ENCODE results near the gene LETM1. TPM values are rescaled to one million over a fixed set of nuclear protein-coding genes. Genes with fewer than 3 reads are reported as not detected.

Gene LETM1
- total and polyA plus RNA-seq, 2 of the 13 experiments (the other 11 are each of a cell fraction or from before 2014, with no cell fraction given) = 9.7 to 41.6 TPM

DNA sequence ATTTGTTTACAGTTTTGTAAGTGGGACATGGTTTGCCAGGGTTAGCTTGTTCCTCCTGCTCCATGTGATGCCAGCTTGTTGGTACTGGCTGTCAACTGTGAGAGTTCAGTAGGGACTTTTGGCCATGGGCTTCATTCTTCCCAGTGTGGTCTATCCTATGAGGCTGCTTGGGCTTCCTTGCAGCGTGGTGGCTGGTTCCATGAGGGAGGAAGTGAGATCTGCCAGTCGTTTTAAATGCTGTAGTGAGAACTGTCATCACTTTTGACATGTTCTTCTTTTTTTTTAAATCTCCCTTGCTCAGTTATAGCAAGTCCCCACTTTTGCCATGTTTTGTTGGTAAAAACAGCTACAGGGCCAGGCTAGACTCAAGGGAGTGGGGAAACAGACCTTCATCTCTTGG lies 31.1 kb upstream of the LETM1 start:
- FAIRE-seq (no peak), DNase-seq (ENCODE audit: low spot score) (no peak), ATAC-seq (no peak)
- POLR2A ChIA-PET = interaction anchor here (0.8 kb wide), 1 partner anchor 17 kb away, joined by 3 read pairs; no protein-coding TSS in a partner anchor
- Histone ChIP-seq H3K4me1 (ENCODE audit: insufficient read depth, low read length) (peaks cover 7% of the 10 kb centered on the region), H3K4me2 (ENCODE audit: low read depth, low read length) (no peak overlapping the region), H3K4me3 (replicated peaks in 1 of 3; ENCODE audit: insufficient read depth in 1 of 3, low read depth in 2 of 3, low read length in 3 of 3) (no peak overlapping the region), H3K9ac (ENCODE audit: insufficient read depth, low read depth, low read length) (no peak overlapping the region), H4K20me1 (ENCODE audit: insufficient read depth, low read length) (peaks cover 19% of the 10 kb centered on the region; the same call in 1 of the 2 replicates), H2AFZ (ENCODE audit: low read length) (no peak overlapping the region), H3K27me3 (ENCODE audit: control insufficient read depth in 1 of 2, insufficient read depth in 2 of 2, low read length in 2 of 2) (no peaks in the 10 kb centered on the region), H3K9me3 (ENCODE audit: low read length) (no peaks in the 10 kb centered on the region), H3K36me3 (replicated peaks in 1 of 2; ENCODE audit: control insufficient read depth in 1 of 2, insufficient read depth in 2 of 2, low read length in 2 of 2) (peaks cover 3 to 5% of the 10 kb centered on the region in 2 experiments; a peak in 2 of 5 replicates), H3K27ac (ENCODE audit: extremely low read length, insufficient read depth, low read length) (no peak overlapping the region), H3K79me2 (ENCODE audit: insufficient read depth, low read length) (peaks cover 92% of the 10 kb centered on the region)
- in situ Hi-C loops (cut with HindIII; ENCODE audit: extremely low pct_ligation_motif_present, low pct_unique_long_range_greater_than_20kb) (no loop called here), intact Hi-C loops (cut with micrococcal nuclease; ENCODE audit: unreplicated experiment) (loop anchor here (2.0 kb wide), 1 partner anchor 14 kb away; no protein-coding TSS in a partner anchor)
- CTCF ChIA-PET (ENCODE audit: low intra/inter-chr PET ratio, low total read pairs) = no interaction called here
- TF ChIP-seq, protein P1, sequence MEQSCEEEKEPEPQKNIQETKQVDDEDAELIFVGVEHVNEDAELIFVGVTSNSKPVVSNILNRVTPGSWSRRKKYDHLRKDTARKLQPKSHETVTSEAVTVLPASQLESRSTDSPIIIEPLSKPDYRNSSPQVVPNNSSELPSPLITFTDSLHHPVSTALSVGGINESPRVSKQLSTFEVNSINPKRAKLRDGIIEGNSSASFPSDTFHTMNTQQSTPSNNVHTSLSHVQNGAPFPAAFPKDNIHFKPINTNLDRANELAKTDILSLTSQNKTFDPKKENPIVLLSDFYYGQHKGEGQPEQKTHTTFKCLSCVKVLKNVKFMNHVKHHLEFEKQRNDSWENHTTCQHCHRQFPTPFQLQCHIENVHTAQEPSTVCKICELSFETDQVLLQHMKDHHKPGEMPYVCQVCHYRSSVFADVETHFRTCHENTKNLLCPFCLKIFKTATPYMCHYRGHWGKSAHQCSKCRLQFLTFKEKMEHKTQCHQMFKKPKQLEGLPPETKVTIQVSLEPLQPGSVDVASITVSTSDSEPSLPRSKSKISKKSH (CRISPR knock-in tag; IDR thresholded peaks at IDR 0.05; ENCODE audit: borderline replicate concordance) = no peak
- TF ChIP-seq MIXL1 (CRISPR knock-in tag; IDR thresholded peaks at IDR 0.05) (no peak), HDAC1 (CRISPR knock-in tag; IDR thresholded peaks at IDR 0.05) (no peak), CCDC6 (CRISPR knock-in tag; IDR thresholded peaks at IDR 0.05) (no peak), FOXA1 (IDR thresholded peaks at IDR 0.05) (no peak), FOXA1 (CRISPR knock-in tag; IDR thresholded peaks at IDR 0.05) (no peak)
- WGBS (ENCODE audit: low lambda C conversion rate) = 68% methylated on average over 2 of the region's 2 CpGs
- no TSS peak for BruUV-seq (replicated peaks)

DNA sequence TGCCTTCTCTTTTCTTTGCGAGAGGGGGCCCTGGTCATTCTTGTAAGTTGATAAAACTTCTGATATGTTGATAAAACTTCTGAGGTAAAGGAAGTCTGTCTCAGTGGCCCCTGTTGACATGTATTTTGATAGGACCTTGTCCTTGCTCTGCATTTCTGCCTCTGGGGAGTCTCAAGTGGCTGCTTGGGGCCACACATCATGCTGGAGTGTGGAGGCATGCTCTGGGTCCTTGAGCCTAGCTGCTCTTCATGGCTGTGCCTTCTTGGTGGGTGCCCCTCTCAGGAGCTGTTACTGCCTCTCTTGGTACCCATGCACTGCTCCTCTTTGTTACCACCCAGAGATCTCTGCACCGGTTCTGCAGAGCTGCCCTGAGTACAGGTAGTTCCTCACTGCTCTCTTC lies 29.5 kb upstream of the LETM1 start:
- BruUV-seq (replicated peaks) = no TSS peak
- peaks cover 93% of the 10 kb centered on the region for H3K79me2 ChIP-seq (ENCODE audit: insufficient read depth, low read length)
- H3K4me2 ChIP-seq (ENCODE audit: low read depth, low read length) = no peak overlapping the region
- FAIRE-seq (no peak), ATAC-seq (no peak), DNase-seq (ENCODE audit: low spot score) (no peak)
- in situ Hi-C loops (cut with HindIII; ENCODE audit: extremely low pct_ligation_motif_present, low pct_unique_long_range_greater_than_20kb) (no loop called here), intact Hi-C loops (cut with micrococcal nuclease; ENCODE audit: unreplicated experiment) (no loop called here)
- peaks cover 27% of the 10 kb centered on the region for H4K20me1 ChIP-seq (ENCODE audit: insufficient read depth, low read length)
- ChIA-PET POLR2A (no interaction called here), CTCF (ENCODE audit: low intra/inter-chr PET ratio, low total read pairs) (no interaction called here)
- no peak overlapping the region for H2AFZ ChIP-seq (ENCODE audit: low read length)
- H3K27ac ChIP-seq (ENCODE audit: extremely low read length, insufficient read depth, low read length) = no peak overlapping the region
- no peak overlapping the region for H3K4me3 ChIP-seq (replicated peaks in 1 of 3; ENCODE audit: insufficient read depth in 1 of 3, low read depth in 2 of 3, low read length in 3 of 3)
- no peaks in the 10 kb centered on the region for H3K27me3 ChIP-seq (ENCODE audit: control insufficient read depth in 1 of 2, insufficient read depth in 2 of 2, low read length in 2 of 2)
- peaks cover 3 to 5% of the 10 kb centered on the region in 2 experiments; a peak in 2 of 5 replicates for H3K36me3 ChIP-seq (replicated peaks in 1 of 2; ENCODE audit: control insufficient read depth in 1 of 2, insufficient read depth in 2 of 2, low read length in 2 of 2)
- H3K4me1 ChIP-seq (ENCODE audit: insufficient read depth, low read length) = peaks cover 24% of the 10 kb centered on the region
- H3K9me3 ChIP-seq (ENCODE audit: low read length) = no peaks in the 10 kb centered on the region
- H3K9ac ChIP-seq (ENCODE audit: insufficient read depth, low read depth, low read length) = no peak overlapping the region
- WGBS (ENCODE audit: low lambda C conversion rate) = 88% methylated on average over 2 of the region's 2 CpGs
- TF ChIP-seq MYPOP (CRISPR knock-in tag; IDR thresholded peaks at IDR 0.05) (no peak), ZBTB20 (CRISPR knock-in tag; IDR thresholded peaks at IDR 0.05; ENCODE audit: borderline replicate concordance, low read depth) (no peak), SETDB1 (CRISPR knock-in tag; IDR thresholded peaks at IDR 0.05; ENCODE audit: borderline replicate concordance) (no peak), ZNF652 (CRISPR knock-in tag; IDR thresholded peaks at IDR 0.05; ENCODE audit: borderline replicate concordance, low read depth) (no peak)
- TF ChIP-seq, protein P2, sequence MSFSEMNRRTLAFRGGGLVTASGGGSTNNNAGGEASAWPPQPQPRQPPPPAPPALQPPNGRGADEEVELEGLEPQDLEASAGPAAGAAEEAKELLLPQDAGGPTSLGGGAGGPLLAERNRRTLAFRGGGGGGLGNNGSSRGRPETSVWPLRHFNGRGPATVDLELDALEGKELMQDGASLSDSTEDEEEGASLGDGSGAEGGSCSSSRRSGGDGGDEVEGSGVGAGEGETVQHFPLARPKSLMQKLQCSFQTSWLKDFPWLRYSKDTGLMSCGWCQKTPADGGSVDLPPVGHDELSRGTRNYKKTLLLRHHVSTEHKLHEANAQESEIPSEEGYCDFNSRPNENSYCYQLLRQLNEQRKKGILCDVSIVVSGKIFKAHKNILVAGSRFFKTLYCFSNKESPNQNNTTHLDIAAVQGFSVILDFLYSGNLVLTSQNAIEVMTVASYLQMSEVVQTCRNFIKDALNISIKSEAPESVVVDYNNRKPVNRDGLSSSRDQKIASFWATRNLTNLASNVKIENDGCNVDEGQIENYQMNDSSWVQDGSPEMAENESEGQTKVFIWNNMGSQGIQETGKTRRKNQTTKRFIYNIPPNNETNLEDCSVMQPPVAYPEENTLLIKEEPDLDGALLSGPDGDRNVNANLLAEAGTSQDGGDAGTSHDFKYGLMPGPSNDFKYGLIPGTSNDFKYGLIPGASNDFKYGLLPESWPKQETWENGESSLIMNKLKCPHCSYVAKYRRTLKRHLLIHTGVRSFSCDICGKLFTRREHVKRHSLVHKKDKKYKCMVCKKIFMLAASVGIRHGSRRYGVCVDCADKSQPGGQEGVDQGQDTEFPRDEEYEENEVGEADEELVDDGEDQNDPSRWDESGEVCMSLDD (CRISPR knock-in tag; IDR thresholded peaks at IDR 0.05; ENCODE audit: borderline replicate concordance) = no peak
- TF ChIP-seq, protein P3, sequence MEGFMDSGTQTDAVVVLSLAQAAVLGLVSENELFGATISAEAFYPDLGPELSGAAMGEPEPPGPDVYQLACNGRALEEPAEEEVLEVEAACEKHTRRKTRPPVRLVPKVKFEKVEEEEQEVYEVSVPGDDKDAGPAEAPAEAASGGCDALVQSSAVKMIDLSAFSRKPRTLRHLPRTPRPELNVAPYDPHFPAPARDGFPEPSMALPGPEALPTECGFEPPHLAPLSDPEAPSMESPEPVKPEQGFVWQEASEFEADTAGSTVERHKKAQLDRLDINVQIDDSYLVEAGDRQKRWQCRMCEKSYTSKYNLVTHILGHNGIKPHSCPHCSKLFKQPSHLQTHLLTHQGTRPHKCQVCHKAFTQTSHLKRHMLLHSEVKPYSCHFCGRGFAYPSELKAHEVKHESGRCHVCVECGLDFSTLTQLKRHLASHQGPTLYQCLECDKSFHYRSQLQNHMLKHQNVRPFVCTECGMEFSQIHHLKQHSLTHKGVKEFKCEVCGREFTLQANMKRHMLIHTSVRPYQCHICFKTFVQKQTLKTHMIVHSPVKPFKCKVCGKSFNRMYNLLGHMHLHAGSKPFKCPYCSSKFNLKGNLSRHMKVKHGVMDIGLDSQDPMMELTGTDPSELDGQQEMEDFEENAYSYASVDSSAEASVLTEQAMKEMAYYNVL (CRISPR knock-in tag; IDR thresholded peaks at IDR 0.05; ENCODE audit: borderline replicate concordance) = no peak
